Ectodermal cell (in vitro differentiated cells): ENCODE results near the gene ATP2C2.

ENCODE experiments used
- H3K27ac ChIP-seq: 2 replicates; pipeline ENCODE4 v1.7.0; 2013; ENCODE audit warnings: mild to moderate bottlenecking, low read depth, low read length; ENCODE audit not compliant: insufficient read depth, poor library complexity, severe bottlenecking
- H3K27me3 ChIP-seq: 2 replicates; pipeline ENCODE4 v1.7.0; 2013; ENCODE audit warnings: mild to moderate bottlenecking, low read length; ENCODE audit not compliant: insufficient read depth, control insufficient read depth, poor library complexity, severe bottlenecking
- H3K36me3 ChIP-seq: one replicate; pipeline ENCODE4 v1.7.0; 2013; ENCODE audit warnings: low read length; ENCODE audit not compliant: control insufficient read depth, insufficient read depth
- H3K4me1 ChIP-seq: one replicate; pipeline ENCODE4 v1.7.0; 2013; ENCODE audit warnings: low read length; ENCODE audit not compliant: control insufficient read depth, insufficient read depth
- H3K4me3 ChIP-seq: 2 replicates; pipeline ENCODE4 v1.7.0; 2013; ENCODE audit warnings: low read depth, low read length, control low read depth; ENCODE audit not compliant: insufficient read depth
- H3K9me3 ChIP-seq: 2 replicates; pipeline ENCODE4 v1.7.0; 2013; ENCODE audit warnings: mild to moderate bottlenecking, low read length, moderate library complexity; ENCODE audit not compliant: control insufficient read depth
- WGBS, 2 experiments: methylation state at CpG; one replicate each; pipeline ENCODE4 v1.1.7; 2013; ENCODE audit warnings: missing lambda C conversion rate in 2 of 2; 5-methylcytosine and 5-hydroxymethylcytosine counted together

ATP2C2 gene

DNA sequence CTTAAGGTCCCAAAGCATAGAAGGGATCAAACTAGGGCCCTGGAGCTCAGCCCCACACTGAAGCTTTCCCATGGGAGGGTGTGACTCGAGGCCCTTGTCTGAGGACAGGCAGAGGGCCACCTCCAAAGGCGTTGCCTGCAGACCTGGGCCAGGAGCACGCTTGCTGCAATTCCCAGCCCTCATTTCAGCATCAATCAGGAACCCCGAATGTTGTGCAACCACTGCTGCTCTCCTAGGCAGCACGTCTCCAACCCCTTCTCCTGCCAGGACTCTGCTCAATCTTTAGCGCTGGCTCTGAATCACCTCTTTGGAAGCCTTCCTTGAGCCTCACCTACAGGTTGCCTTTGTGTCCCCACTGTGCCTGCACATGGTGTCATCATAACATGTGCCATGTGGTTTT is 14.0 kb upstream of the ATP2C2 start:
- H3K36me3 ChIP-seq, result no peaks in the 10 kb centered on the region
- WGBS, 2 experiments, result 93 to 95% methylated on average over 6 of the region's 6 CpGs
- H3K27me3 ChIP-seq, result no peaks in the 10 kb centered on the region
- no peaks in the 10 kb centered on the region for H3K9me3 ChIP-seq
- no peak overlapping the region for H3K4me3 ChIP-seq
- no peak overlapping the region for H3K27ac ChIP-seq
- H3K4me1 ChIP-seq, result peaks cover 21% of the 10 kb centered on the region

DNA sequence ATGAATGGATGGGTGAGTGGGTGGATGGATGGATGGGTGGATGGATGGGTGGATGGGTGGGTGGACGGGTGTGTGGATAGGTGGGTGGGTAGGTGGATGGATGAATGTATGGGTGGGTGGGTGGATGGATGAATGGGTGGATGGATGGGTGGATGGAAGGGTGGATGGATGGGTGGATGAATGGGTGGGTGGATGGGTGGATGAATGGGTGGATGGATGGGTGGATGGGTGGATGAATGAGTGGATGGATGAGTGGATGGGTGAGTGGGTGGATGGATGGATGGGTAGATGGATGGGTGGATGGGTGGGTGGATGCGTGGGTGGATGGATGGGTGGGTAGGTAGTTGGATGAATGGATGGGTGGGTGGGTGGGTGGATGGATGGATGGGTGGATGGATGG is 13.2 kb upstream of the ATP2C2 start:
- Histone ChIP-seq H3K4me1 (peaks cover 28% of the 10 kb centered on the region), H3K4me3 (no peak overlapping the region), H3K27me3 (no peaks in the 10 kb centered on the region), H3K9me3 (no peaks in the 10 kb centered on the region), H3K36me3 (no peaks in the 10 kb centered on the region), H3K27ac (no peak overlapping the region)
- 91 to 94% methylated on average over 2 of the region's 2 CpGs for whole genome bisulfite sequencing, 2 experiments

DNA sequence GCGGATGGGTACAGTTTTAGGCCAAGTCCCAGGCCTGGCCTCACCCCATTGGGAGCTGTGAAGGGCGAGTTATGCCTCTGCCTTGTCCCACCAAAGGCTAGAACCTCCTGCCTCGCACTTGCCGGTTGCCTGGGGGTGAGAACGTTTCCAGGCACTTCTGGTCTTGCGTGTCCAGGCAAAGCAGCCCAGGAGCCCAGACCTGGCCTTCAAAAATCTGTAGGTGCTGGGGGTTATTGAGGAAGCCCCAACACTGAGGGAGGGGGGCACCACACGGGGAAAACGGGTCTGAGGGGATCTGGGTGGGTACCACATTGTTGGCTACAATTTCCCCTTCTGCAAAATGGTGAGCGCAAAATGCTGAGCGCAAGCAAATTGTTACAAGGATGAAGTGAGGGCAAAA is 12.2 kb upstream of the ATP2C2 start:
- Histone ChIP-seq H3K36me3 (no peaks in the 10 kb centered on the region), H3K9me3 (no peaks in the 10 kb centered on the region), H3K4me3 (no peak overlapping the region), H3K27ac (no peak overlapping the region), H3K27me3 (no peaks in the 10 kb centered on the region), H3K4me1 (peaks cover 29% of the 10 kb centered on the region)
- 91 to 92% methylated on average over 10 of the region's 10 CpGs for WGBS, 2 experiments

DNA sequence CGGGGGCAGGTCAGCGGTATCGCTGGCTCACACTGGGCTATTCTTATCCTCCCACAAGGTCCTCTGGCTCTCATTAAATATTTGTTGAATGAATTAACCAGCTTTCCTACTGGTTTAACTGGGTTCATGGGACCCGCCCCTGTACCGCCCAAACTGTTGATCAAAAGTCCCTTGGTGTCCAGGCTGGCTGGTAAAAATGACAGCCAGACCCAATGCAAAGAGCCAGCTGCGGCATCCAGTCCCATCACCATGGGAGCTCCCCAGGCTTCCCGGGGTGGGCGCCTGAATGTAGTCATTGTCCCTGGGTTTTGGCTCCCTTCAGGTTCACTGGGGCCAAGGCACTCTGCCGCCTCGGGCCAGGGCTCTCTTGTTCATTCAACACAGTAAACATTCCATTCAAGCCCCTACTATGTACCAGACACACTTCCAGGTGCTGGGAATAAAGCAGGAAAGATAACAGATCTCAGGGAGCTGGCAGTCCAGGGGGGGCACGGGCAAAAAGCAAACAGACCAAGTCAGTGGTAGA is 11.7 kb upstream of the ATP2C2 start:
- peaks cover 29% of the 10 kb centered on the region for H3K4me1 ChIP-seq
- WGBS, 2 experiments, result 59 to 64% methylated on average over 11 of the region's 11 CpGs

GRCh38 chr16:84357191-84357651 is 11.1 kb upstream of the ATP2C2 start:
- no peak overlapping the region for H3K4me3 ChIP-seq
- peaks cover 33% of the 10 kb centered on the region for H3K4me1 ChIP-seq
- WGBS, 2 experiments, result 88 to 90% methylated on average over 9 of the region's 9 CpGs
- H3K27ac ChIP-seq, result no peak overlapping the region
- H3K9me3 ChIP-seq, result no peaks in the 10 kb centered on the region
- no peaks in the 10 kb centered on the region for H3K27me3 ChIP-seq
- no peaks in the 10 kb centered on the region for H3K36me3 ChIP-seq

More for the DNA sequence above, 11.7 kb upstream of the ATP2C2 start:
- no peaks in the 10 kb centered on the region for H3K36me3 ChIP-seq
- H3K27me3 ChIP-seq, result no peaks in the 10 kb centered on the region
- no peaks in the 10 kb centered on the region for H3K9me3 ChIP-seq
- H3K4me3 ChIP-seq, result no peak overlapping the region
- no peak overlapping the region for H3K27ac ChIP-seq

- Histone ChIP-seq H3K27ac (no peak overlapping the region), H3K4me1 (peaks cover 47% of the 10 kb centered on the region), H3K36me3 (no peaks in the 10 kb centered on the region), H3K4me3 (no peak overlapping the region), H3K9me3 (no peaks in the 10 kb centered on the region), H3K27me3 (no peaks in the 10 kb centered on the region)
- WGBS, 2 experiments, result 91 to 92% methylated on average over 14 of the region's 14 CpGs
Observed at GRCh38 chr16:84358601-84359295, 9.6 kb upstream of the ATP2C2 start.

GRCh38 chr16:84359326-84359725 is 9.0 kb upstream of the ATP2C2 start:
- no peaks in the 10 kb centered on the region for H3K27me3 ChIP-seq
- H3K9me3 ChIP-seq, result no peaks in the 10 kb centered on the region
- H3K36me3 ChIP-seq, result no peaks in the 10 kb centered on the region
- peaks cover 50% of the 10 kb centered on the region for H3K4me1 ChIP-seq
- WGBS, 2 experiments, result 89 to 90% methylated on average over 8 of the region's 8 CpGs
- no peak overlapping the region for H3K27ac ChIP-seq
- no peak overlapping the region for H3K4me3 ChIP-seq

GRCh38 chr16:84360170-84360569 is 8.2 kb upstream of the ATP2C2 start:
- Histone ChIP-seq H3K27me3 (no peaks in the 10 kb centered on the region), H3K9me3 (no peaks in the 10 kb centered on the region), H3K4me3 (no peak overlapping the region), H3K27ac (no peak overlapping the region), H3K4me1 (peaks cover 50% of the 10 kb centered on the region), H3K36me3 (no peaks in the 10 kb centered on the region)
- 94% methylated on average over 15 of the region's 15 CpGs for WGBS, 2 experiments

GRCh38 chr16:84360748-84361147 is 7.6 kb upstream of the ATP2C2 start:
- 92 to 95% methylated on average over 4 of the region's 4 CpGs for WGBS, 2 experiments
- Histone ChIP-seq H3K36me3 (no peaks in the 10 kb centered on the region), H3K9me3 (no peaks in the 10 kb centered on the region), H3K4me3 (no peak overlapping the region), H3K27me3 (no peaks in the 10 kb centered on the region), H3K4me1 (peaks cover 50% of the 10 kb centered on the region), H3K27ac (no peak overlapping the region)

DNA sequence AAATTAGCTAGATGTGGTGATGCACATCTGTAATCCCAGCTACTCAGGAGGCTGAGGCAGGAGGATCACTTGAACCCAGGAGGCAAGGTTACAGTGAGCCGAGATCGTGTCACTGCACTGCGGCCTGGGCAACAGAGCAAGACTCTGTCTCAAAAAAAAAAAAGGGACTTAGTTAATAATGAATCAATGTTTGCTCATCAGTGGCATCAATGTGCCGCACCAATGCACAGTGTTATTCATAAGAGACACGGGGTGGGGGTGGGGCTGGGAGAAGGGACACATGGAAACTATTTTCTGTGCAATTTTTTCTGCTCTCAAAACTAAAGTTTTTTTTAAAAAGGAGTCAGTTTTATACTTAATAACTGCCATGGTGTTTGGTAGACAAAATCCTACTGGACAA is 6.8 kb upstream of the ATP2C2 start:
- H3K4me3 ChIP-seq, result no peak overlapping the region
- peak overlapping the region; percentile 45 for H3K27ac ChIP-seq
- peaks cover under 1% of the 10 kb centered on the region for H3K27me3 ChIP-seq
- no peaks in the 10 kb centered on the region for H3K36me3 ChIP-seq
- peaks cover 43% of the 10 kb centered on the region for H3K4me1 ChIP-seq
- 96 to 97% methylated on average over 5 of the region's 5 CpGs for WGBS, 2 experiments
- H3K9me3 ChIP-seq, result no peaks in the 10 kb centered on the region
